Fibroblast of upper back skin (primary cell): Measurements from ENCODE around the gene SWSAP1.

Experiments used
- DNase-seq: peaks from one replicate; pipeline ENCODE4 v3.0.0-alpha.2; 2013

The SWSAP1 gene

GRCh38 chr19:11355160-11356073 is 19.0 kb upstream of the SWSAP1 start, which contains the start of gene PLPPR2:
Gene PLPPR2 (plus strand): TSS chr19:11355432. CDS start chr19:11357674, 2,242 bp downstream.
- peak; percentile 91 for DNase-seq

- DNase-seq, result no peak
Observed at GRCh38 chr19:11356074-11356397, 18.4 kb upstream of the SWSAP1 start.

- no peak for DNase-seq
Observed at GRCh38 chr19:11356676-11357550, 17.6 kb upstream of the SWSAP1 start.

GRCh38 chr19:11359421-11359820 is 15.0 kb upstream of the SWSAP1 start:
- no peak for DNase-seq

GRCh38 chr19:11361037-11361770 is 13.3 kb upstream of the SWSAP1 start:
- no peak for DNase-seq

GRCh38 chr19:11361771-11362731 is 12.4 kb upstream of the SWSAP1 start:
- DNase-seq, result no peak

GRCh38 chr19:11363881-11364280 is 10.6 kb upstream of the SWSAP1 start:
- no peak for DNase-seq

GRCh38 chr19:11364296-11364904 is 10.1 kb upstream of the SWSAP1 start:
- no peak for DNase-seq

GRCh38 chr19:11364935-11365334 is 9.5 kb upstream of the SWSAP1 start:
- no peak for DNase-seq

GRCh38 chr19:11365557-11366117 is 8.8 kb upstream of the SWSAP1 start:
- DNase-seq, result no peak

GRCh38 chr19:11367528-11367927 is 6.9 kb upstream of the SWSAP1 start:
- no peak for DNase-seq

GRCh38 chr19:11370744-11371143 is 3.7 kb upstream of the SWSAP1 start:
- DNase-seq, result no peak

GRCh38 chr19:11373166-11373884 is 1.1 kb upstream of the SWSAP1 start:
- no peak for DNase-seq

- DNase-seq, result no peak
Observed at GRCh38 chr19:11373885-11374432, 507 bp upstream of the SWSAP1 start.

- DNase-seq, result peak; percentile 14
Observed at GRCh38 chr19:11375143-11375948, 880 bp downstream of the SWSAP1 start.

GRCh38 chr19:11377237-11377636 is 2.8 kb downstream of the SWSAP1 start:
- DNase-seq, result peak; percentile 96

- no peak for DNase-seq
Observed at GRCh38 chr19:11377756-11378155, 3.3 kb downstream of the SWSAP1 start.

GRCh38 chr19:11378319-11379189 is 4.1 kb downstream of the SWSAP1 start:
- peak; percentile 70 for DNase-seq
